Ureter (tissue), 1 donor: Measurements from ENCODE around the gene TAF11L4. TPM values are rescaled to one million over a fixed set of nuclear protein-coding genes. Genes with fewer than 3 reads are reported as not detected.
"Not testable (repeated sequence)": the region's sequence is repeated elsewhere in the genome, so short reads cannot be mapped to it uniquely, and the experiment has no call there.

ENCODE experiments used
- DNase-seq: peaks from one replicate; pipeline ENCODE4 v3.0.0-alpha.2; 2020; ENCODE audit warnings: low spot score
- total RNA-seq: library from RNA; stranded (reverse); gene quantifications from one replicate; pipeline ENCODE4 v1.2.4, GENCODE V29; 2023
- donor health status: DM: yes; HTN: yes; CAD: no.

TAF11L4 gene
- total RNA-seq = not detected

DNA sequence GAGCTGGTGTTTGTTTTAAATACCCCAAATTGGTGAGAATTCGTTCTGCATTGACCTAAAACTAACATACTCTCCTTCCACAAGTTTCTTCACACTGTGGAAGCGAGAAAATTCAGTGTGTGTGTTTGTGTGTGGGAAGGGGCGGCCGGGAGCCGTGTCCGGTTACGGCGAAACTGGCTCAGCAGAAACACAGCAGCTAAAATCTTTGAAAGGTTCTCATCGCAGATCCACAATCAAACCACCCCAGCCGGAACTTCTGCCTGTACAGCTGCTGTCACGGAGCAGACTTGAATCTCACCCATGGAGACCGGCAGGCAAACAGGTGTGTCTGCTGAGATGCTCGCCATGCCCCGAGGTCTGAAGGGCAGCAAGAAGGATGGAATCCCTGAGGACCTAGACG lies at the start of gene TAF11L4:
Gene TAF11L4 (plus strand): TSS at position 301 of the 400 bp plus-strand sequence.
- not testable (repeated sequence) for DNase-seq

DNA sequence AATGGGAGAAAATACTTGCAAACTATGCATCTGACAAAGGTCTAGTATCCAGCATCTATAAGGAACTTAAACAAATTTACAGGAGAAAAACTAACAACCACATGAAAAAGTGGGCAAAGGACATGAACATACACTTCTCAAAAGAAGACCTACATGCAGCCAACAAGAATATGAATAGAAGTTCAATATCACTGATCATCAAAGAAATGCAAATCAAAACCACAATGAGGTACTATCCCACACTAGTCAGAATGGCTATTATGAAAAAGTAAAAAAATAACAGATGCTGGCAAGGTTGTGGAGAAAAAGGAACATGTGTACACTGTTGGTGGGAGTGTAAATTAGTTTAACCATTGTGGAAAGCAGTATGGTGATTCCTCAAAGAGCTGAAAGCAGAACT lies 46.5 kb upstream of the TAF11L4 start:
- not testable (repeated sequence) for DNase-seq

DNA sequence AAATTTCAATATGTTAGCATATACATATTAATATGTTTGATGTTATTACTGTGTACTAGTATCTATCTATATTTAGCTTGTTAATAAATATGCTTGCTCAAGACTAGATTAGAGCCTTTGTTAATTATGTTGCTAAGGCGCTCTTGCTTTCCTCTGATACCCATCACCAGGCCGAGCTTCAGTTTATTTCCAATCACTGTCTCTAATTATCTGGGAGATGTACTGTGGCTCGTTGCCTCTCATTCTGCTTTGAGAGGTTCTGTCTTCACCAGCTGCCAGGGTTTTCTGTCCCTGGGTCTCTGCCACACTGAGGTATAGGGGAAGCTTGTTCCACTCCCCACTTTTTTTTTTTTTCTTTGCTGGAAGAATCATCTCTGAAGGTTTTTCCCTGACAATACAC lies 44.6 kb upstream of the TAF11L4 start:
- no peak for DNase-seq

DNA sequence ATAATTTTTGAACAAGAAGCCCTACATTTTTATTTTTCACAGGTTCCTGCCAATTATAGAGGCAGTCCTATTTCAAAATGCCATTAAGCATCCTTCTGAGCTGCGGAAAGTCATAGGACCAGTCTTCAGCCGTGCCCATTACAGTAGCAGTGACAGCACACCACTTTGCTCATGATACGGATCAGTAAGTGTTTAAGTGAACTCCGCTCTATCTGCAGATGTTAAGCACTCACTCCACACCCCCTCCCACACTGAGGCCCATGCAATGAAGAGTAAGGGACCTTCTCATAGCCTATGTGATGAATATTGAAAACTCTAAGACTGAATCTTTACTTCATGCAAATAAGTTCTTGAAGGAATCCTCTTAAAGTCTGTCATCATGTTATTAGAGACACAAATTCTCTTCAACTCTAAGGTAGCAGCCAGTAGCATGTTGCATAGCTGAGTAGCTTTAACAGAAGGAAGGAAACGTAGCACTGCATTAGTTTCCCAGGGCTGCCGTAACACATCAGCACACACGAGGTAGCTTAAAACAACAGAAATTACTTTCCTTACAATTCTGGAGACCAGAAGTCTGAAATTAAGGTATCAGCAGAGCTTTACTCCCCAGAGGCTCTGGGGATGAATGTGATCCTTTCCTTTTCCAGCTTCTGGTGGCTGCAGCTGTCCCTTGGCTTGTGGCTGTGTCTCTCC lies 43.9 kb upstream of the TAF11L4 start:
- no peak for DNase-seq

DNA sequence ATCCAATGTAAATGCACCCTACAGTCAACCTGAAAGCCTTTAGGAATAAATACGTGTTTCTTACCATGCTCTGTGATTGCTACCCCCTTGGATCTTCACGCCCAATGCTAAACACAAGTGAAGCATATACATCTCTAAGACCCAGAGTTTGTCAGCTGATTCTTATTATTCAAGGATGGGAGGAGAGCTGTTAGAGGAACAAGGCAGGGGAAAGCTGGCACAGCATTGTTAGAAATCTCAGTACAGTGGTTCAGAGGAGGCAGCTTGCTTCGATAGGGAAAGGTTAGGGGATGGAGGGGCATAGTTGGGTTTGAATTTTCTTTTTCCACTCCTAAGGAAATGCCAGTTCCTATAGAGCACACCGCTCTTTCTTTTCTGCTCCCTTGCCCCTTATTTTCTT lies 40.2 kb upstream of the TAF11L4 start:
- DNase-seq = no peak

DNA sequence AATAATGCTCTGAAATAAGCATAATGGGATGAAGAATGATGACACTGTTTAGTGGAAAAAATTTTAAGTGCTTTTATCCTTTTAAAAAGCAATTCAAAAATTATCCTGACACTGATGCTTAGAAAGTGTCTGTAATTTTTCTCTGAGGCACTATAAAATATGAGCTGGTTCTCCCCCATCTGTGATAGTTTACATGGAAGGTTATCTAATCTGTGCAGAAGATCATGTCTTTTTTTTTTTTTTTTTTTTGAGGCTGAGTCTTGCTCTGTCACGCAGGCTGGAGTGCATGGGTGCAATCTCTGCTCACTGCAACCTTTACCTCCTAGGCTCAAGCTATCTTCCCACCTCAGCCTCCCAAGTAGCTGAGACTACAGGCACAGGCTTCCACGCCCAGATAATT lies 38.8 kb upstream of the TAF11L4 start:
- no peak for DNase-seq

DNA sequence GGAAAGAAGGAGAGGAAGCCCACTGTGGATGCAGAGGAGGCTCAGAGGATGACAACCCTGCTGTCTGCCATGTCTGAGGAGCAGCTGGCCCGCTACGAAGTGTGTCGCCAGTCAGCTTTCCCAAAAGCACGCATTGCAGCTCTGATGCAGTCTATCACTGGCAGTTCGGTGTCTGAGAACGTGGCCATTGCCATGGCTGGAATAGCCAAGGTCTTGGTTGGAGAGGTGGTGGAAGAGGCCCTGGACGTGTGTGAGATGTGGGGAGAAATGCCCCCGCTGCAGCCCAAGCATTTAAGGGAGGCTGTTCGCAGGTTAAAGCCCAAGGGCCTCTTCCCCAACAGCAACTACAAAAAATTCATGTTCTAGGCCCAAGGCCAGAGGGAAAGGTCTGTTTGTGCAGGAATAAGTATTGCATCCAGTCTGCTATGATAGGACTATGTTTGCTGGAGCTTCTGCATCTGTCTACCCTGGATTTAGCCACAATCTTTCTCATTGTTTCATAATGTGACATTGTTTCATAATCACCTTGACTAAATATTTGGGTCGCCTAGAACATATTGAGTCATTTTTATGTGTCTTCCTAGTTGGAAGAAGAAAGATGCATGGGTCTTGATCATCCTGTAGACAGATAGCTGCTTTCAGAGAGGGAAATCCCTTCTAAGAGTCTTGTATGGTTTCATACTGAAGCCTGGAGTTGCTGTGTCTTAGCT lies 35.0 kb upstream of the TAF11L4 start:
- not testable (repeated sequence) for DNase-seq

DNA sequence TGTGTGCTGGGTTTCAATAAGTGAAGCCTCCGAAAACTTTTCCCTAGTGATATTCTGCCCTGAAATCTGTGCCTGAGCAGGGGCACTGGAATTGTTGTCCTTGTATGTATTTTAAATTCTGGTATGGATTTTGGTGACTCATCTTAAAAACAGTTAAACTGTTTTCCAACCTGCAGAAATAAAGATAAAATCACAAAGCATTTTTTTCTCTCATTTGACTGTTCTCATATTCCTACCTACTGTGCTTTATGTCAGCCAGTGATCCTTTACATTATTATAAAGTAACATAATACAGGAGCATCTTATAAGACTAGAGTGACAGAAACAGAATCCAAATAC lies 34.5 kb upstream of the TAF11L4 start:
- DNase-seq = no peak

DNA sequence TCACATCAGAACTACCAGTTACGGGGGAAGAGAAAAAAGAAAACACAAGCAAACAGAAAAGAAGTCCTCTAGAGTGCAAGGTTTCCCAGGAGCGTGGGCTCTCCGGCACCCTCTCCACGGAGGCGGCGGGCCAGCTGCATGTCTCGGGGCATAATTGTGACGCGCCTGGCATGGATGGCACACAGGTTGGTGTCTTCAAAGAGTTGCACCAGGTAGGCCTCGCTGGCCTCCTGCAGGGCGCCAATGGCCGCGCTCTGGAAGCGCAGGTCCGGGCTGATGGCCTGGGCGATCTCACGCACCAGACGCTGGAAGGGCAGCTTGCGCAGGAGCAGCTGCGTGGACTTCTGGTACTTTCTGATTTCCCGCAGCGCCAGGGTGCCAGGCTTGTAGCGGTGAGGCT lies 30.3 kb upstream of the TAF11L4 start:
- DNase-seq = not testable (repeated sequence)

DNA sequence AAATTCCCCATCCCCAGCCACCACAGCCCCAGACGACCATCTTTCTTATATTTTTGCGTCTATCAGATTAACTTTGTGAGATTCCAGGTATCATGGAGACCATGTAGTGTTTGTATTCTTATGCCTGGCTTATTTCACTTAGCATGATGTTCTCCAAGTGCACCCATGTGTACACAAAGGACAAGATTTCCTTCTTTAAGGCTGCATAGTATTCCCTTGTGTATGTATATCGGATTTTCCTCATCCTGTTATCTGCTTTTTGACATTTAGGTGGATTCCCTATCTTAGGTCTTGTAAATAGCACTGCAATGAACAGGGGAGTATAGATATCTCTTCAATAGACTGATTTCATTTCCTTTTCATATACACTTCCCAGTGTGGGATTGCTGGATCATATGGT lies 28.8 kb upstream of the TAF11L4 start:
- DNase-seq = no peak

DNA sequence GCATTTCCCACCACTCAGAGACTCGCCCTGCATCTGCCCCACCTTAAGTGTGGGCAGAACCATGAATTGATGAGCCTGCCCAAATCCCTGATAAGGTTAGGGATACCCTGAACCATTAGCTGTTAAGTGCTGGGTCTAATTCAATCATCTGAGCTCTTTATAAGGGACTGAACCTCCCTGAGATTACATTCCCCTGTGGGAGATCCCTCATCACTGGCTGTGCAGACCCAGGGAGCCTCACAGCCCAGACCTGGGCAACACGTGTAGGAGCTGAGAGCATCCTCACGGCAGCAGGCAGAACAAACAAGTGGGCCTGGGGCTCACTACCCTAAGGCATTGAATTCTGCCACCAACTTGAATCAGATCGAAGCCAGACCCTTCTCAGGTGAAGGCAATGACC lies 24.2 kb upstream of the TAF11L4 start:
- DNase-seq = no peak

DNA sequence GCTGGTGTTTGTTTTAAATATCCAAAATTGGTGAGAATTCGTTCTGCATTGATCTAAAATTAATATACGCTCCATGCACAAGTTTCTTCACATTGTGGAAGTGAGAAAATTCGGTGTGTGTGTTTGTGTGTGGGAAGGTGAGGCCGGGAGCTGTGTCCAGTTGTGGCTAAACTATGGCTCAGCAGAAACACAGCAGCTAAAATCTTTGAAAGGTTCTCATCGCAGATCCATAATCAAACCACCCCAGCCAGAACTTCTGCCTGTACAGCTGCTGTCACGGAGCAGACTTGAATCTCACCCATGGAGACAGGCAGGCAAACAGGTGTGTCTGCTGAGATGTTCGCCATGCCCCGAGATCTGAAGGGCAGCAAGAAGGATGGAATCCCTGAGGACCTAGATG lies 23.7 kb upstream of the TAF11L4 start, which contains the start of gene TAF11L2:
Gene TAF11L2 (plus strand): TSS at position 301 of the 400 bp plus-strand sequence.
- DNase-seq = not testable (repeated sequence)

DNA sequence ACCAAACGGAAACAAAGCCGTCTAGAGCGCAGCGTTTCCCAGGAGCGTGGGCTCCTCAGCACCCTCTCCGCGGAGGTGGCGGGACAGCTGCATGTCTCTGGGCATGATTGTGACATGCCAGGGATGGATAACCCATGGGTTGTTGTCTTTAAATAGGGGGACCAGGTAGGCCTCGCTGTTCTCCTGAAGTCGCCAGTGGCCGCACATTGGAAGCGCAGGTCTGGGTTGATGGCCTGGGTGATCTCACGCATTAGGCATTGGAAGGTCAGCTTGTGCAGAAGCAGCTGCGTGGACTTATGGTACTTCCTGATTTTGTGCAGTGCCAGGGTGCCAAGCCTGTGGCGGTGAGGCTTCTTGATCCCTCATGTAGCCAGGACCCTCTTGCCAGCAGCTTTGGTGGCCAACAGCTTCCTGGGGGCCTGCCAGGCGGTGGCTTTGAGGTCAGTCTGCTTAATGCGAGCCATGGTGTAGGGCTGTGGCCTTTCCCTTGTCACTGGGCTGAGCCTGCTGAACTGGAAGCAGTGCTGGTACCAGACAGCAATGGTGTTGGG lies 9.8 kb upstream of the TAF11L4 start:
- DNase-seq = no peak

DNA sequence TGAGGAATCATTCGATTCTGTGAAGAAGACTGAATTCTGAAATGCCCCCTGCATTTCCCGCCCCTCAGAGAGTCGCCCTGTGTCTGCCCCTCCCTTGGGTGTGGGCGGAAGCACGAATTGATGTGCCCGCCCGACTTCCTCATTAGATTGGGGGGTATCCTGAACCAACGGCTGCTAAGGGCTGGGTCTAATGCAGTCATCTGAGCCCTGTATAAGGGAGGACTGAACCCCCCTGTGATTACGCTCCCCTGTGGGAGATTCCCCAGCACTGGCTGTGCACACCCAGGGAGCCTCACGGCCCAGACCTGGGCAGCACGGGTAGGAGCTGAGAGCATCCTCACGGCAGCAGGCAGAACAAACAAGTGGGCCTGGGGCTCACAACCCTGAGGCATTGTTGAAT lies 4.1 kb upstream of the TAF11L4 start:
- peak; percentile 65 for DNase-seq

DNA sequence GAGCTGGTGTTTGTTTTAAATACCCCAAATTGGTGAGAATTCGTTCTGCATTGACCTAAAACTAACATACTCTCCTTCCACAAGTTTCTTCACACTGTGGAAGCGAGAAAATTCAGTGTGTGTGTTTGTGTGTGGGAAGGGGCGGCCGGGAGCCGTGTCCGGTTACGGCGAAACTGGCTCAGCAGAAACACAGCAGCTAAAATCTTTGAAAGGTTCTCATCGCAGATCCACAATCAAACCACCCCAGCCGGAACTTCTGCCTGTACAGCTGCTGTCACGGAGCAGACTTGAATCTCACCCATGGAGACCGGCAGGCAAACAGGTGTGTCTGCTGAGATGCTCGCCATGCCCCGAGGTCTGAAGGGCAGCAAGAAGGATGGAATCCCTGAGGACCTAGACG lies 3.5 kb upstream of the TAF11L4 start, which contains the start of gene TAF11L3:
Gene TAF11L3 (plus strand): TSS at position 301 of the 400 bp plus-strand sequence.
- DNase-seq = not testable (repeated sequence)

DNA sequence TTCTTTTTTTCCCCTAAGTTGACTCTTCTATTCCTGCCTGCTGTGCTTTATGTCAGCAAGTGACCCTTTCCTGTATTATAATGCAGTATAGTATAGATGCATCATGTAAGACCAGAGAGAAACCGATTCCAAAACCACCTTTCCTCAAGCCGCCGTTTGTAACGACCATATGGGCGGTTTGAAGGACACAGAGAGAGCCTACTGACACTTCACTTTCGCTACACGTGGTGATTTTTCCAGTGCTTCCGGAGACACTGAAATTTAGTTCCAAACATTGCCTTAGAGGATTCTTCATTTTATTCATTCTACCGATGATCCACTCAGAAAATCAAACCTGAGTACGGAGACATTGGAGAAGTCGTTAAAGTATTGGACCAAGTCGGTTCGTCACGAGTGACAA lies 2.1 kb upstream of the TAF11L4 start:
- DNase-seq = not testable (repeated sequence)

DNA sequence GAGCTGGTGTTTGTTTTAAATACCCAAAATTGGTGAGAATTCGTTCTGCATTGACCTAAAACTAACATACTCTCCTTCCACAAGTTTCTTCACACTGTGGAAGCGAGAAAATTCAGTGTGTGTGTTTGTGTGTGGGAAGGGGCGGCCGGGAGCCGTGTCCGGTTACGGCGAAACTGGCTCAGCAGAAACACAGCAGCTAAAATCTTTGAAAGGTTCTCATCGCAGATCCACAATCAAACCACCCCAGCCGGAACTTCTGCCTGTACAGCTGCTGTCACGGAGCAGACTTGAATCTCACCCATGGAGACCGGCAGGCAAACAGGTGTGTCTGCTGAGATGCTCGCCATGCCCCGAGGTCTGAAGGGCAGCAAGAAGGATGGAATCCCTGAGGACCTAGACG lies 3.3 kb downstream of the TAF11L4 start, which contains the start of gene TAF11L5:
Gene TAF11L5 (plus strand): TSS at position 301 of the 400 bp plus-strand sequence.
- not testable (repeated sequence) for DNase-seq

DNA sequence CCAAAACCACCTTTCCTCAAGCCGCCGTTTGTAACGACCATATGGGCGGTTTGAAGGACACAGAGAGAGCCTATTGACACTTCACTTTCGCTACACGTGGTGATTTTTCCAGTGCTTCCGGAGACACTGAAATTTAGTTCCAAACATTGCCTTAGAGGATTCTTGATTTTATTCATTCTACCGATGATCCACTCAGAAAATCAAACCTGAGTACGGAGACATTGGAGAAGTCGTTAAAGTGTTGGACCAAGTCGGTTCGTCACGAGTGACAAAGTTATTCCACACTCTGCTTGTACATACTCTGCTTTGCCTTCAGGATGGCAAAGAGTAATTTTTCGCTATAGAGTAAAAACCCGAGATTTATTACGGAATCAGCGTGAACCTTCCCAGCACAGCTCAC lies 4.9 kb downstream of the TAF11L4 start:
- peak; percentile 64 for DNase-seq

DNA sequence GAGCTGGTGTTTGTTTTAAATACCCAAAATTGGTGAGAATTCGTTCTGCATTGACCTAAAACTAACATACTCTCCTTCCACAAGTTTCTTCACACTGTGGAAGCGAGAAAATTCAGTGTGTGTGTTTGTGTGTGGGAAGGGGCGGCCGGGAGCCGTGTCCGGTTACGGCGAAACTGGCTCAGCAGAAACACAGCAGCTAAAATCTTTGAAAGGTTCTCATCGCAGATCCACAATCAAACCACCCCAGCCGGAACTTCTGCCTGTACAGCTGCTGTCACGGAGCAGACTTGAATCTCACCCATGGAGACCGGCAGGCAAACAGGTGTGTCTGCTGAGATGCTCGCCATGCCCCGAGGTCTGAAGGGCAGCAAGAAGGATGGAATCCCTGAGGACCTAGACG lies 6.8 kb downstream of the TAF11L4 start, which contains the start of gene TAF11L6:
Gene TAF11L6 (plus strand): TSS at position 301 of the 400 bp plus-strand sequence.
- not testable (repeated sequence) for DNase-seq
